Measurements from ENCODE around the gene CTTNBP2. TPM values are rescaled to one million over a fixed set of nuclear protein-coding genes. Genes with fewer than 3 reads are reported as not detected.

Gene CTTNBP2
- total RNA-seq, 2 donors from 2014 or later: 5.2 to 6.5 TPM

GRCh38 chr7:117690147-117690546 lies 183.1 kb downstream of the CTTNBP2 start:
- peak overlapping the region; percentile 2 for H3K4me3 Mint-ChIP-seq
- H3K27me3 Mint-ChIP-seq (ENCODE audit: insufficient read depth): peaks cover 33% of the 10 kb centered on the region
- Histone ChIP-seq H3K4me1 (ENCODE audit: control insufficient read depth, insufficient read depth, low read length) (peaks cover 26% of the 10 kb centered on the region), H3K27ac (ENCODE audit: low read depth, low read length) (no peak overlapping the region), H3K9ac (ENCODE audit: extremely low read depth, low read length, poor library complexity, severe bottlenecking) (no peak overlapping the region), H3K27me3 (ENCODE audit: control insufficient read depth, insufficient read depth, low read length, poor library complexity, severe bottlenecking) (peaks cover 13% of the 10 kb centered on the region), H3K9me3 (ENCODE audit: control insufficient read depth, low read length) (no peaks in the 10 kb centered on the region), H3K4me3 (ENCODE audit: low read length) (peak overlapping the region; percentile 5), H3K36me3 (ENCODE audit: control insufficient read depth, insufficient read depth, low read length) (no peaks in the 10 kb centered on the region)
- DNase-seq: no peak
- TF ChIP-seq CTCF (conservative IDR thresholded peaks at IDR 0.05): peak; percentile 36
- no peaks in the 10 kb centered on the region for H3K36me3 Mint-ChIP-seq (ENCODE audit: low read depth)
- peaks cover 31% of the 10 kb centered on the region for H3K4me1 Mint-ChIP-seq
- 97 to 100% methylated on average over 2 to 3 of the region's 3 CpGs for WGBS, 2 experiments (ENCODE audit: insufficient coverage in 1 of 2, insufficient read length in 1 of 2)
- peak overlapping the region; percentile 86 for H3K27ac Mint-ChIP-seq
- H3K9me3 Mint-ChIP-seq: no peaks in the 10 kb centered on the region

GRCh38 chr7:117689406-117689805 lies 183.8 kb downstream of the CTTNBP2 start:
- no peaks in the 10 kb centered on the region for H3K9me3 ChIP-seq (ENCODE audit: control insufficient read depth, low read length)

GRCh38 chr7:117688126-117688525 lies 185.1 kb downstream of the CTTNBP2 start:
- DNase-seq: no peak
- Mint-ChIP-seq H3K27ac (no peak overlapping the region), H3K27me3 (ENCODE audit: insufficient read depth) (peaks cover 40% of the 10 kb centered on the region), H3K9me3 (no peaks in the 10 kb centered on the region), H3K4me1 (peaks cover 41% of the 10 kb centered on the region), H3K36me3 (ENCODE audit: low read depth) (no peaks in the 10 kb centered on the region), H3K4me3 (no peak overlapping the region)
- H3K4me3 ChIP-seq (ENCODE audit: low read length): no peak overlapping the region
- WGBS, 2 experiments (ENCODE audit: insufficient coverage in 1 of 2, insufficient read length in 1 of 2): 93 to 100% methylated on average over 1 to 2 of the region's 2 CpGs
- TF ChIP-seq CTCF (conservative IDR thresholded peaks at IDR 0.05): no peak
- H3K9me3 ChIP-seq (ENCODE audit: control insufficient read depth, low read length): no peaks in the 10 kb centered on the region
- peaks cover 28% of the 10 kb centered on the region for H3K27me3 ChIP-seq (ENCODE audit: control insufficient read depth, insufficient read depth, low read length, poor library complexity, severe bottlenecking)
- H3K27ac ChIP-seq (ENCODE audit: low read depth, low read length): no peak overlapping the region
- H3K4me1 ChIP-seq (ENCODE audit: control insufficient read depth, insufficient read depth, low read length): peaks cover 26% of the 10 kb centered on the region
- H3K9ac ChIP-seq (ENCODE audit: extremely low read depth, low read length, poor library complexity, severe bottlenecking): no peak overlapping the region
- no peaks in the 10 kb centered on the region for H3K36me3 ChIP-seq (ENCODE audit: control insufficient read depth, insufficient read depth, low read length)

More at GRCh38 chr7:117689406-117689805, 183.8 kb downstream of the CTTNBP2 start:
- peaks cover 26% of the 10 kb centered on the region for H3K4me1 ChIP-seq (ENCODE audit: control insufficient read depth, insufficient read depth, low read length)
- peaks cover 31% of the 10 kb centered on the region for H3K4me1 Mint-ChIP-seq
- H3K27me3 Mint-ChIP-seq (ENCODE audit: insufficient read depth): peaks cover 33% of the 10 kb centered on the region
- no peaks in the 10 kb centered on the region for H3K9me3 Mint-ChIP-seq
- H3K9ac ChIP-seq (ENCODE audit: extremely low read depth, low read length, poor library complexity, severe bottlenecking): no peak overlapping the region
- DNase-seq: peak; percentile 49
- no peaks in the 10 kb centered on the region for H3K36me3 Mint-ChIP-seq (ENCODE audit: low read depth)
- H3K4me3 ChIP-seq (ENCODE audit: low read length): peak overlapping the region; percentile 5
- no peak overlapping the region for H3K4me3 Mint-ChIP-seq
- H3K36me3 ChIP-seq (ENCODE audit: control insufficient read depth, insufficient read depth, low read length): no peaks in the 10 kb centered on the region
- H3K27ac Mint-ChIP-seq: peak overlapping the region; percentile 86
- TF ChIP-seq CTCF (conservative IDR thresholded peaks at IDR 0.05): no peak
- H3K27me3 ChIP-seq (ENCODE audit: control insufficient read depth, insufficient read depth, low read length, poor library complexity, severe bottlenecking): peaks cover 19% of the 10 kb centered on the region
- no peak overlapping the region for H3K27ac ChIP-seq (ENCODE audit: low read depth, low read length)
